GM12801 (cell line): Measurements from ENCODE around the gene SOX18.

ENCODE experiments used
- CTCF ChIP-seq: IDR thresholded peaks from one replicate; pipeline ENCODE4 v1.5.1; 2011; ENCODE audit warnings: control low read depth; ENCODE audit not compliant: insufficient read length; ENCODE audit errors: extremely low read depth

Gene SOX18

GRCh38 chr20:64036346-64037198 is 12.9 kb downstream of the SOX18 start:
- TF ChIP-seq CTCF = no peak

- no peak for TF ChIP-seq CTCF
Observed at GRCh38 chr20:64035933-64036345, 13.5 kb downstream of the SOX18 start, which contains the start of gene C20orf204. C20orf204 (plus strand) TSS chr20:64036182; CDS start chr20:64036324, 142 bp downstream.

GRCh38 chr20:64035066-64035932 is 14.1 kb downstream of the SOX18 start:
- no peak for TF ChIP-seq CTCF

- TF ChIP-seq CTCF = no peak
Observed at GRCh38 chr20:64033981-64034493, 15.4 kb downstream of the SOX18 start.

GRCh38 chr20:64032706-64033624 is 16.5 kb downstream of the SOX18 start:
- TF ChIP-seq CTCF = no peak

- no peak for TF ChIP-seq CTCF
Observed at GRCh38 chr20:64031822-64032314, 17.6 kb downstream of the SOX18 start.
